CD4-positive, CD25-positive, alpha-beta regulatory T cell (primary cell): ENCODE data around the gene MFGE8. TPM values are rescaled to one million over a fixed set of nuclear protein-coding genes. Genes with fewer than 3 reads are reported as not detected.
A peak's percentile ranks its signal among the peaks of the same experiment; 100 is the strongest.

Experiments
- ATAC-seq, 2 donors: fragments of 150-1000 bp; cut with Tn5 transposase; one replicate each; pipeline ENCODE4 v1.10.0; 2021; ENCODE audit warnings: low read depth in 2 of 2, moderate number of reproducible peaks in 2 of 2, moderate library complexity in 1 of 2
- DNase-seq, 3 donors: peaks; one replicate each; pipeline versions ENCODE4 v3.0.0 to v3.0.0-alpha.2; 2012 to 2022; ENCODE audit warnings: mixed read lengths in 1 of 3
- H3K27ac ChIP-seq: one replicate; pipeline ENCODE4 v1.7.0; 2013; ENCODE audit warnings: mild to moderate bottlenecking, low read length; ENCODE audit not compliant: insufficient read depth, poor library complexity, severe bottlenecking
- H3K27me3 ChIP-seq: one replicate; pipeline ENCODE4 v1.7.0; 2013; ENCODE audit warnings: low read length; ENCODE audit not compliant: control insufficient read depth, insufficient read depth
- H3K36me3 ChIP-seq: one replicate; pipeline ENCODE4 v1.7.0; 2013; ENCODE audit warnings: mild to moderate bottlenecking, low read length, moderate library complexity; ENCODE audit not compliant: control insufficient read depth, insufficient read depth
- H3K4me1 ChIP-seq: 2 replicates; pipeline ENCODE4 v1.7.0; 2013; ENCODE audit warnings: mild to moderate bottlenecking, low read length; ENCODE audit not compliant: insufficient read depth, control insufficient read depth, poor library complexity, severe bottlenecking
- H3K4me3 ChIP-seq: one replicate; pipeline ENCODE4 v1.7.0; 2013; ENCODE audit warnings: low read depth, mild to moderate bottlenecking, low read length, moderate library complexity
- H3K9me3 ChIP-seq, 2 experiments: 1 replicate in 1 of 2; 2 replicates in 1 of 2; pipeline ENCODE4 v1.7.0; 2013; ENCODE audit warnings: low read length in 2 of 2, mild to moderate bottlenecking in 1 of 2, moderate library complexity in 1 of 2; ENCODE audit not compliant: control insufficient read depth in 2 of 2
- H3K27ac Mint-ChIP-seq, 3 donors: one replicate each; pipeline ENCODE4 v1.8.0; 2020 to 2022; ENCODE audit warnings: mild to moderate bottlenecking in 3 of 3, mixed read lengths in 3 of 3, moderate library complexity in 2 of 3
- H3K27me3 Mint-ChIP-seq: one replicate; pipeline ENCODE4 v1.8.0; 2022; ENCODE audit warnings: mild to moderate bottlenecking, mixed read lengths
- H3K36me3 Mint-ChIP-seq: one replicate; pipeline ENCODE4 v1.8.0; 2020; ENCODE audit warnings: mixed read lengths
- H3K4me1 Mint-ChIP-seq, 4 donors: one replicate each; pipeline ENCODE4 v1.8.0; 2020 to 2022; ENCODE audit warnings: mixed read lengths in 4 of 4, mild to moderate bottlenecking in 1 of 4
- H3K4me3 Mint-ChIP-seq, 4 donors: one replicate each; pipeline ENCODE4 v1.8.0; 2020 to 2022; ENCODE audit warnings: mild to moderate bottlenecking in 4 of 4, mixed read lengths in 4 of 4, moderate library complexity in 3 of 4
- H3K9me3 Mint-ChIP-seq, 7 donors: one replicate each; pipeline ENCODE4 v1.8.0; 2020 to 2022; ENCODE audit warnings: mixed read lengths in 7 of 7, mild to moderate bottlenecking in 3 of 7, moderate library complexity in 2 of 7
- polyA plus RNA-seq, 4 donors: library from polyadenylated mRNA; unstranded; fragments of 300-500 nt; fragmentation: Illumina TruSeq; gene quantifications; one replicate each; pipeline ENCODE4 v1.2.3, GENCODE V29; 2021
- total RNA-seq: library from RNA; stranded (reverse); gene quantifications from one replicate; pipeline ENCODE4 v1.2.3, GENCODE V29; 2022

Gene MFGE8
- total and polyA plus RNA-seq, 5 donors from 2014 or later: 14.0 to 149 (median 14.4) TPM

DNA sequence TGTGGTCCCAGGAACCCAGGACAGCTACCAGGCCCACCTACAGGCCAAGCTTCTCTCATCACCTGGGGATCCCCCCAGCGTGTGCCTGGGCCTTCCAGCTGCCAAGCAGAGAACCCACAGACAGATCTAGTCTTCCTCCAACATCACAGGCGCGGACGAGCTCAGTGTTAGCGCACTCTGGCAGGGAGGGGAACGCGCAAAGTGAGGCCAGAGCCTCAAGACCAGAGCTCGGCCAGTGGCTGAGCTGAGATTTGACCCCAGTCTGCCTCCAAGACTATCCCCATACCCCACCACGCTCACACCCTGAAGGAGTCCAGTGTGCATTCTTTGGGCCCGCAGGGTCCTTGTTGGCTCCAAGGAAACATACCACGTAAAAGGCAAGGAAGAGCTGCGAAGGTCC, 5.1 kb downstream of the MFGE8 start:
- Histone ChIP-seq H3K4me1 (peaks cover 45% of the 10 kb centered on the region), H3K36me3 (peaks cover 11% of the 10 kb centered on the region), H3K27me3 (no peaks in the 10 kb centered on the region), H3K9me3 (no peaks in the 10 kb centered on the region), H3K27ac (no peak overlapping the region), H3K4me3 (no peak overlapping the region)
- peaks cover 5 to 84% (median 51%) of the 10 kb centered on the region in 4 donors for H3K4me1 Mint-ChIP-seq
- H3K27ac Mint-ChIP-seq: peak overlapping the region; percentile 48 to 94 (median 91)
- peaks cover 35% of the 10 kb centered on the region for H3K36me3 Mint-ChIP-seq
- H3K9me3 Mint-ChIP-seq: no peaks in the 10 kb centered on the region
- peak overlapping the region in 1 of 4 donors; percentile 4 for H3K4me3 Mint-ChIP-seq
- DNase-seq: no peak
- no peak for ATAC-seq
- H3K27me3 Mint-ChIP-seq: no peaks in the 10 kb centered on the region

DNA sequence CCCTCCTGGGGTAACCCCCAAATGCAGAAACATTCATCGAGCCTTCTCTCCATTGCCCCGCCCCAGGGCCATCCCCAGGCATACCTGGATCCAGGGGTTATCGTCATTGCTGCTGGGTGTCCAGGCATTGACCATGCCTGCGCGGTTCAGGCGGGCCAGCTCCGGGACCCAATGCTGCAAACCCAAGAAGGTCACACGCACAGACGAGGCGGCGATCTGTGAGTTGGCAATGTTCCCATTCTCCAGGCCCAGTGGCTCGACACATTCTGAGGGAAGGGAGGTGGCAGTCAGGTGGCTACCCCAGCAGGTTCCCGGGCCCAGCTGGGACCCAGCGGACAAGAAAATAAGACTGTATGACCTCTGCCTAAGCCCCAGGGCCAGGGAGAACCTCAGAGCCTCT, 6.1 kb downstream of the MFGE8 start:
- Histone ChIP-seq H3K9me3 (no peaks in the 10 kb centered on the region), H3K4me1 (peaks cover 48% of the 10 kb centered on the region), H3K36me3 (peaks cover 11% of the 10 kb centered on the region), H3K27ac (no peak overlapping the region), H3K27me3 (no peaks in the 10 kb centered on the region), H3K4me3 (no peak overlapping the region)
- H3K27ac Mint-ChIP-seq: peak overlapping the region; percentile 93 to 99 (median 97)
- no peak for ATAC-seq
- peaks cover 4 to 87% (median 55%) of the 10 kb centered on the region in 4 donors for H3K4me1 Mint-ChIP-seq
- no peak for DNase-seq
- H3K27me3 Mint-ChIP-seq: no peaks in the 10 kb centered on the region
- no peak overlapping the region for H3K4me3 Mint-ChIP-seq
- no peaks in the 10 kb centered on the region for H3K9me3 Mint-ChIP-seq
- H3K36me3 Mint-ChIP-seq: peaks cover 37% of the 10 kb centered on the region

- DNase-seq (no peak), ATAC-seq (no peak)
- Histone ChIP-seq H3K27ac (peak overlapping the region; percentile 7), H3K4me1 (peaks cover 47% of the 10 kb centered on the region), H3K27me3 (no peaks in the 10 kb centered on the region), H3K9me3 (no peaks in the 10 kb centered on the region), H3K4me3 (no peak overlapping the region), H3K36me3 (peaks cover 11% of the 10 kb centered on the region)
- Mint-ChIP-seq H3K36me3 (peaks cover 43% of the 10 kb centered on the region), H3K4me3 (no peak overlapping the region), H3K4me1 (peaks cover 0 to 87% (median 55%) of the 10 kb centered on the region in 4 donors), H3K9me3 (no peaks in the 10 kb centered on the region), H3K27me3 (no peaks in the 10 kb centered on the region), H3K27ac (peak overlapping the region; percentile 86 to 99 (median 97))
Measured at GRCh38 chr15:88906551-88906950, 6.6 kb downstream of the MFGE8 start.

GRCh38 chr15:88906130-88906529, 7.0 kb downstream of the MFGE8 start:
- Histone ChIP-seq H3K27me3 (no peaks in the 10 kb centered on the region), H3K36me3 (peaks cover 11% of the 10 kb centered on the region), H3K4me3 (no peak overlapping the region), H3K27ac (peak overlapping the region; percentile 7), H3K4me1 (peaks cover 44% of the 10 kb centered on the region), H3K9me3 (no peaks in the 10 kb centered on the region)
- Mint-ChIP-seq H3K27ac (peak overlapping the region; percentile 86 to 99 (median 97)), H3K36me3 (peaks cover 44% of the 10 kb centered on the region), H3K4me1 (peaks cover 0 to 85% (median 53%) of the 10 kb centered on the region in 4 donors), H3K27me3 (no peaks in the 10 kb centered on the region), H3K9me3 (no peaks in the 10 kb centered on the region), H3K4me3 (no peak overlapping the region)
- DNase-seq (no peak), ATAC-seq (no peak)

GRCh38 chr15:88905576-88905975, 7.6 kb downstream of the MFGE8 start:
- Mint-ChIP-seq H3K27ac (peak overlapping the region; percentile 97 to 99 (median 97)), H3K9me3 (no peaks in the 10 kb centered on the region), H3K36me3 (peaks cover 50% of the 10 kb centered on the region), H3K4me1 (peaks cover 0 to 85% (median 53%) of the 10 kb centered on the region in 4 donors), H3K4me3 (no peak overlapping the region), H3K27me3 (no peaks in the 10 kb centered on the region)
- Histone ChIP-seq H3K27me3 (no peaks in the 10 kb centered on the region), H3K9me3 (no peaks in the 10 kb centered on the region), H3K4me1 (peaks cover 41% of the 10 kb centered on the region), H3K4me3 (no peak overlapping the region), H3K27ac (peak overlapping the region; percentile 87), H3K36me3 (peaks cover 14% of the 10 kb centered on the region)
- ATAC-seq (no peak), DNase-seq (no peak)

DNA sequence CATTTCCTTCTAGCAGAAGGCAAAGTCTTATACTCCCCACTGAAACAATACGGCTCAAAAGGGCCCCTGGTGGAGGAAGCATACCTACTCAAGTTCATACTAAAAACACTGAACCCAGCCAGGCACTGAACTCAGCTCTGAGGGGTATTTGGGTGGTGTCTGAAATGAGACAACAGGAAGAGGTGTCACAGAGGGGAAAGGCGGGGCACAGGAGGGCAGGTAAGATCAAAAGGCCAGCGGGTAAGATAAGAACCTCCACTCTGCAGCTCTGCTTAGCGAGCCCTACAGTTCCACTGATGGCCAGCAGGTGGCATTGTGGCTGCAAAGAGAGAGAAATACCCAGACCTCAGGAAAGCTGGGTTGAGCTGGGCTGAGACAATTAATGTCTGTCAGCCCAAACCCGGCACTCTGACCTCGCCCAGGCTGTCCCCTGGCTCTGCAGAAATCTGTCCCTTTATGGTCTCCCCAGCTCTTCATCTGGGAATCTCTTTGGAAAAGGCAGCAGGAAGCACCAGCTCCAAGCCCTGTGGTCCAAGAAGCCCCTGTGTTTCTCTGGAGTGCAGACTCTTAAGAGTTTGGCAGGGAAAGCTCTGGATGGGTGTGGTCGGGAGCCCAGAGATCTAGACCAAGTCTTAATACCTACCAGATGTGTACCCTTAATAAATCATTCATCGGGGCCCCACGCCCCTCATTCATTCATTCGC, 8.4 kb downstream of the MFGE8 start:
- Histone ChIP-seq H3K9me3 (no peaks in the 10 kb centered on the region), H3K4me3 (peak overlapping the region; percentile 76), H3K36me3 (peaks cover 16% of the 10 kb centered on the region), H3K4me1 (peaks cover 41% of the 10 kb centered on the region), H3K27ac (peak overlapping the region; percentile 87), H3K27me3 (no peaks in the 10 kb centered on the region)
- peaks cover 46% of the 10 kb centered on the region for H3K36me3 Mint-ChIP-seq
- H3K27me3 Mint-ChIP-seq: no peaks in the 10 kb centered on the region
- H3K4me1 Mint-ChIP-seq: peaks cover 0 to 81% (median 50%) of the 10 kb centered on the region in 4 donors
- peak; percentile 99 to 100 for ATAC-seq
- peak overlapping the region; percentile 37 to 76 (median 68) for H3K4me3 Mint-ChIP-seq
- peak overlapping the region; percentile 97 to 99 (median 97) for H3K27ac Mint-ChIP-seq
- DNase-seq: peak; percentile 90 to 100 (median 98)
- H3K9me3 Mint-ChIP-seq: no peaks in the 10 kb centered on the region

- peaks cover 41% of the 10 kb centered on the region for H3K4me1 ChIP-seq
- Mint-ChIP-seq H3K36me3 (peaks cover 40% of the 10 kb centered on the region), H3K4me3 (peak overlapping the region; percentile 37 to 76 (median 68)), H3K27me3 (no peaks in the 10 kb centered on the region), H3K9me3 (no peaks in the 10 kb centered on the region), H3K4me1 (peaks cover 0 to 76% (median 47%) of the 10 kb centered on the region in 4 donors), H3K27ac (peak overlapping the region; percentile 97 to 99 (median 97))
- peak overlapping the region; percentile 76 for H3K4me3 ChIP-seq
- H3K27ac ChIP-seq: peak overlapping the region; percentile 87
- DNase-seq (no peak), ATAC-seq (peak in 1 of 2 donors; percentile 0)
- no peaks in the 10 kb centered on the region for H3K27me3 ChIP-seq
- no peaks in the 10 kb centered on the region for H3K9me3 ChIP-seq
- H3K36me3 ChIP-seq: peaks cover 13% of the 10 kb centered on the region
Measured at GRCh38 chr15:88904257-88904623, 8.9 kb downstream of the MFGE8 start.

DNA sequence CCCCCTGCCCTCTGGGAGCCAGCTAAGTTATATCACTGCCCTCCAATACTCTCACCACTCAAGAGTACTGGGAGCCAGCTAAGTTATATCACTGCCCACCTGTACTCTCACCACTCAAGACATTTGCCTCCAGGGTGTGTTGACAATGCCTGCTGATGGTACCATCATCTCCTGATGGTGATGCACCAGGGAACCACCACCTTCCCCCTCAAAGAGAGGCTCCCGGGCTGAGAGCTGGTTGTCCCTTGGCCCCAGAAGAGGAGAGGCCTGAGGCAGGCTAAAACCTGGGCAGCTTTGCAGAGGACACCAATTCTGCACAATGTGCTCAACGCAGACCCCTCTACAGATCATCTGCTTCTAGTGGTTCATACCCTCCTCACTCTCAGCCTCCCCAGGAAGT, 10.3 kb downstream of the MFGE8 start:
- no peak for ATAC-seq
- H3K9me3 ChIP-seq: no peaks in the 10 kb centered on the region
- Mint-ChIP-seq H3K27me3 (no peaks in the 10 kb centered on the region), H3K9me3 (no peaks in the 10 kb centered on the region), H3K4me3 (peak overlapping the region in 2 of 4 donors; percentile 24 to 73), H3K36me3 (peaks cover 35% of the 10 kb centered on the region), H3K27ac (peak overlapping the region; percentile 97 to 99 (median 97)), H3K4me1 (peaks cover 0 to 65% (median 45%) of the 10 kb centered on the region in 4 donors)
- H3K36me3 ChIP-seq: peaks cover 8% of the 10 kb centered on the region
- H3K27me3 ChIP-seq: no peaks in the 10 kb centered on the region
- H3K4me1 ChIP-seq: peaks cover 43% of the 10 kb centered on the region
- DNase-seq: no peak
- peak overlapping the region; percentile 87 for H3K27ac ChIP-seq
- no peak overlapping the region for H3K4me3 ChIP-seq
